WTC11 (cell line): ENCODE data around the gene PADI2.

Source experiments
- FOXJ3 ChIP-seq: sonication (generic); formaldehyde crosslinking; IDR thresholded peaks from 2 replicates; pipeline ENCODE4 v1.9.0; 2021; ENCODE audit warnings: missing genetic modification reagents, mild to moderate bottlenecking, borderline replicate concordance
- SP1 ChIP-seq: sonication (generic); formaldehyde crosslinking; conservative IDR thresholded peaks from 2 replicates; pipeline ENCODE4 v1.8.1; 2022; ENCODE audit warnings: missing genetic modification reagents
- TEAD4 ChIP-seq: sonication (generic); formaldehyde crosslinking; IDR thresholded peaks from 2 replicates; pipeline ENCODE4 v1.8.0; 2022; ENCODE audit warnings: mild to moderate bottlenecking, missing genetic modification reagents
- TF ChIP-seq, protein P1 (sequence below): fragments of 200-600 bp; IDR thresholded peaks from 2 replicates; pipeline ENCODE4 v1.8.0; 2022; ENCODE audit warnings: antibody characterized with exemption
- TF ChIP-seq, protein P2 (sequence below): sonication (generic); formaldehyde crosslinking; conservative IDR thresholded peaks from 2 replicates; pipeline ENCODE4 v1.8.1; 2022; ENCODE audit warnings: mild to moderate bottlenecking, missing genetic modification reagents

DNA sequence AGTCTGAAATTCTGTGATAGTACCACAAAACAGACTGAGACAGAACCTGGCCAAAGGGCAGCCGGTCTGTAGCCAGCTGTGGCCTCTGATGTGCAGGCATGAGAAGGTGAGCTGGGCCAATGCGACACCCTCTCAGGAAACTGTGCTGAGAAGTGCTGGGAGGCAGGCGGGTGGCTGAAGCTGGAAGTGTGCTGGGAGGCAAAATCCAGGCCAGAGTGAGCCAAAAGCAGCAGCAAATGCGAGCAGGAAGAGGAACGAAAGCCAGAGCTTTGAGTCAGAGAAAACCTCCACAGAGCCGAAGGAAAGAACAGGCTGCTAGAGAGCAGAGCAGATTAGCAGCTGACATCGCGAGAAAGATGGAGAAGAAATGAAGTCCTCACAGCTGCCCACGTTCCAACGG is 97.4 kb downstream of the PADI2 start:
- TF ChIP-seq, protein P1, sequence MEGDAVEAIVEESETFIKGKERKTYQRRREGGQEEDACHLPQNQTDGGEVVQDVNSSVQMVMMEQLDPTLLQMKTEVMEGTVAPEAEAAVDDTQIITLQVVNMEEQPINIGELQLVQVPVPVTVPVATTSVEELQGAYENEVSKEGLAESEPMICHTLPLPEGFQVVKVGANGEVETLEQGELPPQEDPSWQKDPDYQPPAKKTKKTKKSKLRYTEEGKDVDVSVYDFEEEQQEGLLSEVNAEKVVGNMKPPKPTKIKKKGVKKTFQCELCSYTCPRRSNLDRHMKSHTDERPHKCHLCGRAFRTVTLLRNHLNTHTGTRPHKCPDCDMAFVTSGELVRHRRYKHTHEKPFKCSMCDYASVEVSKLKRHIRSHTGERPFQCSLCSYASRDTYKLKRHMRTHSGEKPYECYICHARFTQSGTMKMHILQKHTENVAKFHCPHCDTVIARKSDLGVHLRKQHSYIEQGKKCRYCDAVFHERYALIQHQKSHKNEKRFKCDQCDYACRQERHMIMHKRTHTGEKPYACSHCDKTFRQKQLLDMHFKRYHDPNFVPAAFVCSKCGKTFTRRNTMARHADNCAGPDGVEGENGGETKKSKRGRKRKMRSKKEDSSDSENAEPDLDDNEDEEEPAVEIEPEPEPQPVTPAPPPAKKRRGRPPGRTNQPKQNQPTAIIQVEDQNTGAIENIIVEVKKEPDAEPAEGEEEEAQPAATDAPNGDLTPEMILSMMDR, result no peak
- TF ChIP-seq TEAD4, result no peak
- no peak for TF ChIP-seq SP1 (CRISPR knock-in tag)
- TF ChIP-seq FOXJ3 (CRISPR knock-in tag), result no peak
- TF ChIP-seq, protein P2, sequence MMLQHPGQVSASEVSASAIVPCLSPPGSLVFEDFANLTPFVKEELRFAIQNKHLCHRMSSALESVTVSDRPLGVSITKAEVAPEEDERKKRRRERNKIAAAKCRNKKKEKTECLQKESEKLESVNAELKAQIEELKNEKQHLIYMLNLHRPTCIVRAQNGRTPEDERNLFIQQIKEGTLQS (CRISPR knock-in tag), result no peak
